H1 (cell line): ENCODE measurements around the gene MMEL1. TPM values are rescaled to one million over a fixed set of nuclear protein-coding genes. Genes with fewer than 3 reads are reported as not detected.

Experiments used
- CTCF ChIA-PET: fragments of 300-600 bp; sonication (Branson Sonifier 250); formaldehyde crosslinking; loops from one replicate; lab custom pipeline; 2021; ENCODE audit not compliant: partially characterized antibody; lab: Charles Lee
- POLR2A ChIA-PET: fragments of 300-600 bp; sonication (Branson Sonifier 250); formaldehyde crosslinking; loops from one replicate; lab custom pipeline; 2021; ENCODE audit warnings: inconsistent platforms; ENCODE audit not compliant: partially characterized antibody; lab: Charles Lee
- DNase-seq, 2 experiments: peaks; one replicate each; pipeline versions ENCODE4 v3.0.0 to v3.0.0-alpha.2; 2010 to 2022; ENCODE audit warnings: low spot score in 2 of 2, low read depth in 1 of 2, mixed read lengths in 1 of 2
- FAIRE-seq: peaks from 2 replicates; lab custom pipeline; 2011; peaks lifted over from hg19 to GRCh38; lab: Jason Lieb, UNC
- H2AFZ ChIP-seq: 2 replicates; pipeline ENCODE4 v1.8.1; 2012; ENCODE audit warnings: low read length, inconsistent platforms
- H2AK5ac ChIP-seq: 2 replicates; pipeline ENCODE4 v1.6.1; 2013; ENCODE audit warnings: low read depth, low read length
- H2BK120ac ChIP-seq: replicated peaks from 2 replicates; pipeline ENCODE3; 2013; ENCODE audit warnings: low read depth, low read length, inconsistent platforms
- H2BK12ac ChIP-seq: 2 replicates; pipeline ENCODE4 v1.6.1; 2013; ENCODE audit warnings: low read depth, low read length
- H2BK15ac ChIP-seq: 2 replicates; pipeline ENCODE4 v1.6.1; 2013; ENCODE audit warnings: low read length
- H2BK20ac ChIP-seq: 2 replicates; pipeline ENCODE4 v1.6.1; 2013; ENCODE audit warnings: low read length
- H2BK5ac ChIP-seq: 2 replicates; pipeline ENCODE4 v1.6.1; 2013; ENCODE audit warnings: low read depth, low read length
- H3K14ac ChIP-seq: 2 replicates; pipeline ENCODE4 v1.6.1; 2013; ENCODE audit warnings: inconsistent platforms; ENCODE audit not compliant: insufficient read length
- H3K18ac ChIP-seq: 2 replicates; pipeline ENCODE4 v1.6.1; 2013; ENCODE audit warnings: low read length; ENCODE audit errors: extremely low read depth
- H3K23ac ChIP-seq: 2 replicates; pipeline ENCODE4 v1.6.1; 2013; ENCODE audit warnings: inconsistent platforms; ENCODE audit not compliant: insufficient read length
- H3K23me2 ChIP-seq: 2 replicates; pipeline ENCODE4 v1.6.1; 2013; ENCODE audit warnings: low read depth, low read length
- H3K27ac ChIP-seq: 2 replicates; pipeline ENCODE4 v1.6.1; 2011; ENCODE audit warnings: low read depth, low read length, inconsistent platforms
- H3K27me3 ChIP-seq, 4 experiments: replicated peaks in 1 of 4; 1 replicate in 1 of 4; 2 replicates in 3 of 4; pipeline versions ENCODE4 v1.6.1 to v1.8.1; 2011 to 2013; ENCODE audit warnings: low read length in 3 of 4, mild to moderate bottlenecking in 3 of 4, inconsistent platforms in 2 of 4, mixed read lengths in 2 of 4, moderate library complexity in 1 of 4; ENCODE audit not compliant: control insufficient read depth in 3 of 4, insufficient read depth in 3 of 4; ENCODE audit errors: extremely low read depth in 1 of 4
- H3K36me3 ChIP-seq, 4 experiments: 2 replicates each; pipeline versions ENCODE4 v1.6.1 to v1.8.1; 2011 to 2013; ENCODE audit warnings: mild to moderate bottlenecking in 4 of 4, low read length in 3 of 4, moderate library complexity in 2 of 4, control low read depth in 1 of 4, inconsistent platforms in 1 of 4; ENCODE audit not compliant: insufficient read depth in 4 of 4, control insufficient read depth in 2 of 4
- H3K4ac ChIP-seq: replicated peaks from 2 replicates; pipeline ENCODE3; 2013; ENCODE audit warnings: low read length, low read depth, mixed read lengths, inconsistent platforms; ENCODE audit not compliant: insufficient read length
- H3K4me1 ChIP-seq, 4 experiments: replicated peaks in 1 of 4; 1 replicate in 1 of 4; 2 replicates in 3 of 4; pipeline versions ENCODE4 v1.6.1 to v1.8.1; 2011 to 2013; ENCODE audit warnings: low read length in 3 of 4, inconsistent platforms in 2 of 4, mixed read lengths in 1 of 4; ENCODE audit not compliant: insufficient read depth in 4 of 4, control insufficient read depth in 3 of 4
- H3K4me2 ChIP-seq, 2 experiments: 2 replicates each; pipeline versions ENCODE4 v1.6.1 to v1.8.1; 2011 to 2013; ENCODE audit warnings: low read depth in 2 of 2, low read length in 2 of 2, control low read depth in 1 of 2, inconsistent platforms in 1 of 2, mild to moderate bottlenecking in 1 of 2; ENCODE audit not compliant: insufficient read depth in 1 of 2
- H3K4me3 ChIP-seq, 4 experiments: fragments of 200-600, 300-600 bp in 1 of 4; sonication (generic), shearing (Covaris generic), sonication (Bioruptor Twin) in 1 of 4; 2 replicates each; pipeline versions ENCODE4 v1.5.1 to v1.8.1; 2011 to 2016; ENCODE audit warnings: low read length in 4 of 4, low read depth in 3 of 4, control low read depth in 2 of 4, inconsistent platforms in 2 of 4, mild to moderate bottlenecking in 2 of 4, mixed read lengths in 1 of 4, moderate library complexity in 1 of 4; ENCODE audit not compliant: insufficient read depth in 2 of 4; ENCODE audit errors: extremely low read depth in 1 of 4
- H3K56ac ChIP-seq: replicated peaks from 2 replicates; pipeline ENCODE3; 2013; ENCODE audit warnings: low read depth, mild to moderate bottlenecking, mixed read lengths, low read length, inconsistent platforms; ENCODE audit not compliant: insufficient read length
- H3K79me1 ChIP-seq: 2 replicates; pipeline ENCODE4 v1.6.1; 2013; ENCODE audit warnings: low read depth, low read length, control low read depth
- H3K79me2 ChIP-seq, 2 experiments: 2 replicates each; pipeline versions ENCODE4 v1.6.1 to v1.8.1; 2012 to 2013; ENCODE audit warnings: low read length in 2 of 2, mild to moderate bottlenecking in 2 of 2, inconsistent platforms in 1 of 2; ENCODE audit not compliant: insufficient read depth in 2 of 2, control insufficient read depth in 1 of 2
- H3K9ac ChIP-seq, 4 experiments: replicated peaks in 1 of 4; 1 replicate in 1 of 4; 2 replicates in 3 of 4; pipeline versions ENCODE4 v1.6.1 to v1.8.1; 2011 to 2013; ENCODE audit warnings: low read depth in 3 of 4, low read length in 3 of 4, control low read depth in 2 of 4, mild to moderate bottlenecking in 2 of 4, moderate library complexity in 2 of 4, inconsistent platforms in 1 of 4; ENCODE audit errors: extremely low read depth in 1 of 4
- H3K9me3 ChIP-seq, 2 experiments: 2 replicates each; pipeline versions ENCODE4 v1.6.1 to v1.8.1; 2012 to 2013; ENCODE audit warnings: mild to moderate bottlenecking in 2 of 2, moderate library complexity in 2 of 2, control low read depth in 1 of 2, inconsistent platforms in 1 of 2, low read depth in 1 of 2, low read length in 1 of 2, mixed read lengths in 1 of 2; ENCODE audit not compliant: insufficient read depth in 2 of 2
- H4K20me1 ChIP-seq, 2 experiments: replicated peaks in 1 of 2; 2 replicates each; pipeline versions ENCODE3 to v1.8.1; 2011 to 2013; ENCODE audit warnings: inconsistent platforms in 2 of 2, low read length in 2 of 2, mild to moderate bottlenecking in 1 of 2; ENCODE audit not compliant: insufficient read depth in 2 of 2, control insufficient read depth in 1 of 2
- H4K5ac ChIP-seq: 2 replicates; pipeline ENCODE4 v1.6.1; 2013; ENCODE audit warnings: low read length, low read depth, mixed read lengths, inconsistent platforms; ENCODE audit not compliant: insufficient read length
- H4K8ac ChIP-seq: 2 replicates; pipeline ENCODE4 v1.8.0; 2013; ENCODE audit warnings: mild to moderate bottlenecking, moderate library complexity, low read length, inconsistent platforms; ENCODE audit not compliant: insufficient read depth; ENCODE audit errors: extremely low read depth
- H4K91ac ChIP-seq: replicated peaks from 2 replicates; pipeline ENCODE3; 2013; ENCODE audit warnings: low read length, mixed read lengths, inconsistent platforms; ENCODE audit not compliant: insufficient read length
- EZH2 ChIP-seq: fragments of 200-600 bp; sonication (generic); IDR thresholded peaks from 2 replicates; pipeline ENCODE4 v1.7.1; 2012; ENCODE audit warnings: low read depth, mild to moderate bottlenecking, moderate library complexity, low read length, inconsistent platforms; ENCODE audit not compliant: severe bottlenecking
- WGBS, 2 experiments: shearing (Covaris generic) in 1 of 2; methylation state at CpG; one replicate each; pipeline versions ENCODE4 v1.1.6 to v1.1.7; 2013 to 2015; ENCODE audit warnings: low lambda C conversion rate in 2 of 2, mixed read lengths in 2 of 2, inconsistent platforms in 1 of 2, low coverage in 1 of 2, missing lambda C conversion rate in 1 of 2; ENCODE audit not compliant: insufficient replicate concordance in 2 of 2, insufficient coverage in 1 of 2, insufficient read length in 1 of 2; ENCODE audit errors: extremely low coverage in 1 of 2, missing lambda C conversion rate in 1 of 2; 5-methylcytosine and 5-hydroxymethylcytosine counted together
- polyA plus RNA-seq, 7 experiments: library from polyadenylated mRNA; depleted of rRNA in 3 of 7; stranded (reverse) in 5 of 7; unstranded in 2 of 7; fragments of >200 nt in 5 of 7; fragments of 200-250 nt in 2 of 7; gene quantifications; 1 replicate in 5 of 7; 2 replicates in 1 of 7; 4 replicates in 1 of 7; pipeline versions ENCODE4 v1.2.1 to v1.2.3, GENCODE V29; 2011 to 2013; ENCODE audit warnings: missing spikeins in 2 of 7, mixed read lengths in 2 of 7
- total RNA-seq: library from RNA; stranded (reverse); fragmentation: NEBNext Ultra II Directional; extraction: Animal tissue kit (Norgen Biotek cat#: 25700); gene quantifications from 2 replicates; pipeline ENCODE4 v1.2.1, GENCODE V29; 2021

The MMEL1 gene
- total and polyA plus RNA-seq, 2 of the 8 experiments (the other 6 are each of a cell fraction or from before 2014, with no cell fraction given), result 0.91 to 1.7 TPM

DNA sequence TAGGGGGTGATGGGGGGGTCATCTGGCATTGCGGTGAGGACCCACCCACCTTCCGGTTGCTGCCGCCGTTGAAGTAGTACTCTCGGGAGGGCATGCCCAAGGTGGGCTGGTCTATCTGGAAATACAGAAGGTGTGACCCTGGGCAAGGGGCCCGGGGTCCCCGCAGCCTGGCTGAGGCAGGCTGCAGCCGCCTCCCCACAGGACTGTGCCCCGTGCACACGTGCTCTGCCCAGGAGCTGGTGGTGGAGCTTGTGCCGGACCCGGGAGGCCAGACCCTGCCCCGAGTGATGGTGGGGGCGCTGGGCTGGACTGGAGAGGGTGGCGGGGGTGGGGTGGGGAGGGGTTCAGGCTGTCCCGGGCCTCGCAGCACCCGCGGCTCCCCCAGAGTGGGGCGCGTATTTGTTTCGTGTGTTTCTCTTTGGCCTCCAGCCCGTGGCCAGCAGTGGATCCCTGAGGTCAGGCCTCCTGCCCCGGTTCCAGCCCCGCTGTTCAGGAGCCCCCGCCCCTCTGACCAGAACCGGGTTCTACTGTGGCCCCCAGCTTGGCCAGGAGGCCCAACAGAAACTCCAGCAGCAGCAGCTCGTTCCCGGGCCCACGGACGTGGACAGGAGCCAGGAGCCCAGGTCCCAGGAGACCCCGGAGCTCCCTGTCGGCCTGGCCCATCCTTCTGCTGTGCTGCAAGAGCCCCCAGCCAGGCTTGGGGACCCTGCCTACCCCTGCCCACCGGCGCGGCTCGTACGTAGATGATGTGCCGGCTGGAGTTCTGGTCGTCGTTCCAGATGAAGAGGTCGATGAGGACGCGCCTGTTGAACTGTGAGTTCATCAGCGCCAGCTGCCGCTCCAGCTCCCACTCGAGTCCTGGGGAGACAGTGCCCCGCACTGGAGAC is 27.1 kb downstream of the MMEL1 start:
- FAIRE-seq (no peak), DNase-seq (peak in 1 of 2 experiments; percentile 32)
- Histone ChIP-seq H2AK5ac (no peak overlapping the region), H3K23me2 (no peaks in the 10 kb centered on the region), H4K5ac (no peak overlapping the region), H3K27ac (no peak overlapping the region), H3K36me3 (no peaks in the 10 kb centered on the region), H2BK5ac (no peak overlapping the region), H4K8ac (no peak overlapping the region), H3K4me2 (no peak overlapping the region), H3K56ac (no peak overlapping the region), H3K79me1 (no peaks in the 10 kb centered on the region), H3K4me3 (no peak overlapping the region), H3K23ac (no peak overlapping the region), H4K20me1 (no peaks in the 10 kb centered on the region), H2BK120ac (no peak overlapping the region), H3K14ac (no peak overlapping the region), H3K27me3 (0 out of 7 replicates have a peak, but pooled peaks cover 0 to 3% (median 0%) of the 10 kb centered on the region in 4 experiments), H3K4ac (no peak overlapping the region), H3K4me1 (no peaks in the 10 kb centered on the region; a peak in 1 of 7 replicates), H4K91ac (no peak overlapping the region), H3K9ac (no peak overlapping the region), H2AFZ (no peak overlapping the region), H3K18ac (no peak overlapping the region), H2BK15ac (no peak overlapping the region), H2BK12ac (no peak overlapping the region), H3K9me3 (no peaks in the 10 kb centered on the region), H3K79me2 (no peaks in the 10 kb centered on the region), H2BK20ac (no peak overlapping the region)
- CTCF ChIA-PET, result interaction anchor here (0.6 to 1.1 kb wide), 2 partner anchors 44 to 1649 kb away, joined by 3 to 4 read pairs; no protein-coding TSS in a partner anchor
- POLR2A ChIA-PET, result interaction anchor here (1.1 kb wide), 1 partner anchor 20 kb away, joined by 4 read pairs; the partner anchor contains the start of gene PRXL2B
- WGBS, 2 experiments, result 94% methylated on average over 16 of the region's 48 CpGs; no CpG with 5 or more reads in 1 of the 2 experiments
- no peak for TF ChIP-seq EZH2
